IMR-90 (cell line): ENCODE results near the gene BRCA1. TPM values are rescaled to one million over a fixed set of nuclear protein-coding genes. Genes with fewer than 3 reads are reported as not detected.

ENCODE experiments used
- ATAC-seq: fragments of 200-7000 bp; cut with Tn5 transposase; 2 replicates; pipeline ENCODE4 v1.9.1; 2020; ENCODE audit warnings: low read depth, mild to moderate bottlenecking, moderate library complexity
- BruUV-seq: library from RNA; stranded (reverse); fragments of 400-500 nt; replicated peaks from 2 replicates; lab custom pipeline; 2021; lab: Mats Ljungman, UMichigan
- CTCF ChIA-PET: fragments of 300-600 bp; formaldehyde crosslinking; extraction: SDS; loops from one replicate; lab custom pipeline; 2021; ENCODE audit warnings: antibody characterized with exemption; lab: Yijun Ruan, JAX
- POLR2A ChIA-PET: fragments of 300-600 bp; sonication (Branson Sonifier 250); formaldehyde crosslinking; loops from one replicate; lab custom pipeline; 2022; ENCODE audit warnings: antibody characterized with exemption; ENCODE audit not compliant: unreplicated experiment; lab: Charles Lee
- DNase-seq: peaks from one replicate; pipeline ENCODE4 v3.0.0; 2013
- H2AFZ ChIP-seq: replicated peaks from 2 replicates; pipeline ENCODE3; 2013; ENCODE audit warnings: low read length, mild to moderate bottlenecking; ENCODE audit not compliant: poor library complexity
- H2AK5ac ChIP-seq: 2 replicates; pipeline ENCODE4 v1.6.1; 2013; ENCODE audit warnings: low read depth, low read length, inconsistent platforms
- H2AK9ac ChIP-seq: replicated peaks from 2 replicates; pipeline ENCODE3; 2013; ENCODE audit warnings: mild to moderate bottlenecking, low read depth, low read length, moderate library complexity; ENCODE audit not compliant: poor library complexity
- H2BK120ac ChIP-seq: 2 replicates; pipeline ENCODE4 v1.6.1; 2013; ENCODE audit warnings: low read depth, low read length, inconsistent platforms
- H2BK15ac ChIP-seq: 3 replicates; pipeline ENCODE4 v1.6.1; 2013; ENCODE audit warnings: low read depth, low read length, inconsistent platforms
- H2BK20ac ChIP-seq: 2 replicates; pipeline ENCODE4 v1.6.1; 2013; ENCODE audit warnings: low read depth, mild to moderate bottlenecking, inconsistent platforms, low read length, moderate library complexity
- H2BK5ac ChIP-seq: 2 replicates; pipeline ENCODE4 v1.6.1; 2013; ENCODE audit warnings: mild to moderate bottlenecking, low read depth, low read length, inconsistent platforms; ENCODE audit not compliant: poor library complexity, severe bottlenecking
- H3K14ac ChIP-seq: replicated peaks from 2 replicates; pipeline ENCODE4 v1.6.1; 2013; ENCODE audit warnings: low read depth, low read length, inconsistent platforms
- H3K18ac ChIP-seq: 2 replicates; pipeline ENCODE4 v1.6.1; 2013; ENCODE audit warnings: low read depth, low read length, control low read depth
- H3K23ac ChIP-seq: 2 replicates; pipeline ENCODE4 v1.6.1; 2013; ENCODE audit warnings: low read depth, low read length, inconsistent platforms
- H3K27ac ChIP-seq: 2 replicates; pipeline ENCODE4 v1.5.1; 2013; ENCODE audit warnings: mild to moderate bottlenecking, control low read depth, low read length; ENCODE audit not compliant: insufficient read depth
- H3K27me3 ChIP-seq: 2 replicates; pipeline ENCODE4 v1.6.1; 2013; ENCODE audit warnings: low read length; ENCODE audit not compliant: control insufficient read depth, insufficient read depth
- H3K36me3 ChIP-seq: 2 replicates; pipeline ENCODE4 v1.6.1; 2013; ENCODE audit warnings: low read length, mixed read lengths; ENCODE audit not compliant: control insufficient read depth, insufficient read depth
- H3K4ac ChIP-seq: 2 replicates; pipeline ENCODE4 v1.6.1; 2013; ENCODE audit warnings: low read depth, low read length, inconsistent platforms
- H3K4me1 ChIP-seq: 2 replicates; pipeline ENCODE4 v1.6.1; 2013; ENCODE audit warnings: low read length, mixed read lengths; ENCODE audit not compliant: control insufficient read depth, insufficient read depth
- H3K4me2 ChIP-seq: 2 replicates; pipeline ENCODE4 v1.6.1; 2013; ENCODE audit warnings: low read depth, mild to moderate bottlenecking, control low read depth, low read length, moderate library complexity
- H3K4me3 ChIP-seq: 2 replicates; pipeline ENCODE4 v1.5.1; 2013; ENCODE audit warnings: low read depth, mild to moderate bottlenecking, control low read depth, low read length, moderate library complexity; ENCODE audit not compliant: insufficient read depth
- H3K56ac ChIP-seq: 2 replicates; pipeline ENCODE4 v1.6.1; 2013; ENCODE audit warnings: low read length, inconsistent platforms; ENCODE audit not compliant: insufficient read depth; ENCODE audit errors: extremely low read depth
- H3K79me1 ChIP-seq, 2 experiments: 2 replicates each; pipeline ENCODE4 v1.6.1; 2013; ENCODE audit warnings: low read length in 2 of 2, inconsistent platforms in 1 of 2, low read depth in 1 of 2
- H3K9ac ChIP-seq: 2 replicates; pipeline ENCODE4 v1.6.1; 2013; ENCODE audit warnings: low read depth, low read length, control low read depth
- H3K9me1 ChIP-seq: 2 replicates; pipeline ENCODE4 v1.6.1; 2013; ENCODE audit warnings: low read length, inconsistent platforms; ENCODE audit not compliant: insufficient read depth
- H3K9me3 ChIP-seq: 2 replicates; pipeline ENCODE4 v1.6.1; 2013; ENCODE audit warnings: low read length; ENCODE audit not compliant: control insufficient read depth, insufficient read depth
- H4K20me1 ChIP-seq: 2 replicates; pipeline ENCODE4 v1.6.1; 2013; ENCODE audit warnings: low read length, inconsistent platforms; ENCODE audit not compliant: insufficient read depth
- H4K5ac ChIP-seq: 2 replicates; pipeline ENCODE4 v1.6.1; 2013; ENCODE audit warnings: mild to moderate bottlenecking, low read depth, low read length, control low read depth
- H4K8ac ChIP-seq, 2 experiments: 2 replicates each; pipeline ENCODE4 v1.6.1; 2013; ENCODE audit warnings: low read depth in 2 of 2, low read length in 2 of 2, control low read depth in 1 of 2, inconsistent platforms in 1 of 2
- H4K91ac ChIP-seq: 2 replicates; pipeline ENCODE4 v1.6.1; 2013; ENCODE audit warnings: low read depth, low read length, inconsistent platforms; ENCODE audit not compliant: insufficient read depth
- CTCF ChIP-seq: conservative IDR thresholded peaks from 2 replicates; pipeline ENCODE4 v1.5.1; 2012; ENCODE audit warnings: mild to moderate bottlenecking, low read depth, low read length, improper control_type of control experiment
- RCOR1 ChIP-seq: IDR thresholded peaks from 2 replicates; pipeline ENCODE4 v1.6.1; 2012; ENCODE audit warnings: mild to moderate bottlenecking, low read length, improper control_type of control experiment; ENCODE audit not compliant: insufficient replicate concordance
- WGBS, 2 experiments: methylation state at CpG; one replicate each; pipeline versions ENCODE4 v1.1.5 to v1.1.7; 2013; ENCODE audit warnings: missing lambda C conversion rate in 2 of 2; ENCODE audit not compliant: insufficient read length in 1 of 2; ENCODE audit errors: extremely low coverage in 2 of 2; 5-methylcytosine and 5-hydroxymethylcytosine counted together
- dilution Hi-C: fragments of 300-500 bp; cut with HindIII; formaldehyde crosslinking; loops from one replicate; pipeline ENCODE4 v1.14.3; 2018; ENCODE audit warnings: low sequenced_read_pairs; ENCODE audit not compliant: unreplicated experiment
- in situ Hi-C: fragments of 300-500 bp; cut with MboI; formaldehyde crosslinking; loops from 3 replicates; pipeline ENCODE4 v1.14.3; 2019; ENCODE audit warnings: low sequenced_read_pairs, inconsistent platforms, mixed read lengths
- intact Hi-C: fragments of 100-400 bp; cut with micrococcal nuclease; formaldehyde crosslinking; loops from 2 replicates; pipeline ENCODE4 v1.10.0; 2022
- polyA plus RNA-seq, 3 experiments: library from polyadenylated mRNA; depleted of rRNA; stranded (reverse); fragments of >200 nt; gene quantifications; 2 replicates each; pipeline ENCODE4 v1.2.3, GENCODE V29; 2012; ENCODE audit warnings: low replicate concordance in 1 of 3
- total RNA-seq: library from RNA; depleted of rRNA; stranded (reverse); fragments of >200 nt; gene quantifications from 2 replicates; pipeline ENCODE4 v1.2.3, GENCODE V29; 2012

BRCA1 gene
- total and polyA plus RNA-seq, 2 of the 4 experiments (the other 2 are of a cell fraction) = 8.3 to 17.7 TPM

DNA sequence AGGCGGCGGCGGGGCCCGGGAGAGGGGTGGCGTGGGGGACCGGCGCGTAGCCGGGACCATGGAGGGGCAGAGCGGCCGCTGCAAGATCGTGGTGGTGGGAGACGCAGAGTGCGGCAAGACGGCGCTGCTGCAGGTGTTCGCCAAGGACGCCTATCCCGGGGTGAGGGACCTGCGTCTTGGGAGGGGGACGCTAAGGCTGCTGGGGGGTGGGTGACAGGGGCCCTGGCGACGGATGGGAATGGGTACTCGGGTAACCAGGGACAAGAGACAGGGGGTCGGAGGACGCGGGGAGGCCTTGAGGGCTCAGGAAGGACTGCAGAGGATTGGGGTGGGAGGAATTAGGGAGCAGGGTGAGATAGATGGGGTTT, 99.9 kb downstream of the BRCA1 start:
- BruUV-seq = no TSS peak
- ATAC-seq (no peak), DNase-seq (no peak)
- H3K4me3 ChIP-seq = peak overlapping the region; percentile 42
- dilution Hi-C loops = no loop called here
- H2BK5ac ChIP-seq = no peak overlapping the region
- CTCF ChIA-PET = interaction anchor here (1.6 kb wide), 1 partner anchor 151 kb away, joined by 7 read pairs; no protein-coding TSS in a partner anchor
- peaks cover 5% of the 10 kb centered on the region; the same call in 1 of the 2 replicates for H3K4me1 ChIP-seq
- peak overlapping the region in 1 of 2 experiments; percentile 37; a peak in 1 of 4 replicates for H4K8ac ChIP-seq
- H2AFZ ChIP-seq = peak overlapping the region; percentile 93
- H2AK9ac ChIP-seq = peak overlapping the region; percentile 78
- H2BK120ac ChIP-seq = no peak overlapping the region
- peaks cover under 1% of the 10 kb centered on the region for H3K9me1 ChIP-seq
- intact Hi-C loops = no loop called here
- POLR2A ChIA-PET = no interaction called here
- no peak overlapping the region for H3K27ac ChIP-seq
- H3K56ac ChIP-seq = no peak overlapping the region
- WGBS, 2 experiments = 7% methylated on average over 19 of the region's 27 CpGs; no CpG with 5 or more reads in 1 of the 2 experiments
- H3K4ac ChIP-seq = no peak overlapping the region
- peaks cover 2% of the 10 kb centered on the region; the same call in 1 of the 2 replicates for H3K36me3 ChIP-seq
- H2AK5ac ChIP-seq = no peak overlapping the region
- peaks cover 4% of the 10 kb centered on the region; the same call in 1 of the 2 replicates for H3K27me3 ChIP-seq
- no peaks in the 10 kb centered on the region for H4K20me1 ChIP-seq
- TF ChIP-seq RCOR1 (no peak), CTCF (no peak)
- H3K18ac ChIP-seq = no peak overlapping the region
- peaks cover under 1 to 16% of the 10 kb centered on the region in 2 experiments; a peak in 3 of 4 replicates for H3K79me1 ChIP-seq
- no peak overlapping the region for H3K14ac ChIP-seq
- in situ Hi-C loops = loop anchor here (5.0 kb wide), 1 partner anchor 147 kb away; the partner anchor contains the start of gene NBR1
- H4K91ac ChIP-seq = no peak overlapping the region
- no peaks in the 10 kb centered on the region for H3K9me3 ChIP-seq
- no peak overlapping the region for H2BK20ac ChIP-seq
- no peak overlapping the region for H3K9ac ChIP-seq
- H3K23ac ChIP-seq = peak overlapping the region; percentile 28; the same call in 1 of the 2 replicates
- H4K5ac ChIP-seq = no peak overlapping the region
- peak overlapping the region; percentile 46; the same call in 1 of the 2 replicates for H3K4me2 ChIP-seq
- H2BK15ac ChIP-seq = no peak overlapping the region
